SH-SY5Y (cell line): ENCODE results near the gene UNKL.

Source experiments
- GATA2 ChIP-seq: IDR thresholded peaks from 2 replicates; pipeline ENCODE4 v1.6.1; 2011; ENCODE audit warnings: mild to moderate bottlenecking, low read depth, low read length
- GATA3 ChIP-seq: IDR thresholded peaks from 2 replicates; pipeline ENCODE4 v1.6.1; 2011; ENCODE audit warnings: low read depth, mild to moderate bottlenecking, low read length, moderate library complexity

- no peak for TF ChIP-seq GATA2
- no peak for TF ChIP-seq GATA3
These were observed 96.8 kb downstream of the UNKL start for GRCh38 chr16:1317479-1318267.
